Caco-2 (cell line): ENCODE measurements around the gene CAPZB. TPM values are rescaled to one million over a fixed set of nuclear protein-coding genes. Genes with fewer than 3 reads are reported as not detected.

Experiments
- BruUV-seq: library from RNA; stranded (reverse); fragments of 400-500 nt; replicated peaks from 2 replicates; lab custom pipeline; 2021; lab: Mats Ljungman, UMichigan
- CTCF ChIA-PET: fragments of 300-600 bp; sonication (Branson Sonifier 250); formaldehyde crosslinking; loops from one replicate; lab custom pipeline; 2022; ENCODE audit warnings: antibody characterized with exemption; lab: Charles Lee
- POLR2A ChIA-PET: fragments of 300-600 bp; sonication (Branson Sonifier 250); formaldehyde crosslinking; loops from one replicate; lab custom pipeline; 2022; ENCODE audit warnings: antibody characterized with exemption; lab: Charles Lee
- DNase-seq, 2 experiments: peaks; one replicate each; pipeline versions ENCODE4 v3.0.0 to v3.0.0-alpha.2; 2020 to 2022
- H3K27me3 ChIP-seq: replicated peaks from 2 replicates; pipeline ENCODE4 v1.6.0; 2011; ENCODE audit warnings: low read length; ENCODE audit not compliant: control insufficient read depth, insufficient read depth
- H3K36me3 ChIP-seq: 2 replicates; pipeline ENCODE4 v1.5.1; 2011; ENCODE audit warnings: low read length; ENCODE audit not compliant: control insufficient read depth, insufficient read depth
- H3K4me1 ChIP-seq: fragments of 250-450 bp; sonication (Bioruptor Pico); 2 replicates; pipeline ENCODE4 v1.5.1; 2020; ENCODE audit warnings: mild to moderate bottlenecking
- H3K4me3 ChIP-seq: 2 replicates; pipeline ENCODE4 v1.5.1; 2011; ENCODE audit warnings: low read depth, mild to moderate bottlenecking, control low read depth, low read length
- H3K9me3 ChIP-seq: fragments of 250-450 bp; sonication (Bioruptor Pico); 2 replicates; pipeline ENCODE4 v1.5.1; 2020; ENCODE audit warnings: mild to moderate bottlenecking, moderate library complexity
- H3K27ac Mint-ChIP-seq: one replicate; pipeline ENCODE4 v1.8.0; 2022; ENCODE audit warnings: mixed read lengths; ENCODE audit not compliant: unreplicated experiment
- H3K27me3 Mint-ChIP-seq: one replicate; pipeline ENCODE4 v1.8.0; 2022; ENCODE audit warnings: mixed read lengths; ENCODE audit not compliant: insufficient read depth, unreplicated experiment
- H3K36me3 Mint-ChIP-seq: one replicate; pipeline ENCODE4 v1.8.0; 2022; ENCODE audit warnings: mild to moderate bottlenecking, mixed read lengths; ENCODE audit not compliant: insufficient read depth, unreplicated experiment
- H3K4me1 Mint-ChIP-seq: one replicate; pipeline ENCODE4 v1.8.0; 2022; ENCODE audit warnings: low read depth, mixed read lengths; ENCODE audit not compliant: unreplicated experiment
- H3K4me3 Mint-ChIP-seq: one replicate; pipeline ENCODE4 v1.8.0; 2022; ENCODE audit warnings: mild to moderate bottlenecking, moderate library complexity, mixed read lengths; ENCODE audit not compliant: unreplicated experiment
- H3K9me3 Mint-ChIP-seq: one replicate; pipeline ENCODE4 v1.8.0; 2022; ENCODE audit warnings: mixed read lengths; ENCODE audit not compliant: unreplicated experiment
- intact Hi-C: fragments of 100-400 bp; cut with micrococcal nuclease; formaldehyde crosslinking; loops from one replicate; pipeline ENCODE4 v1.10.0; 2022; ENCODE audit not compliant: unreplicated experiment
- total RNA-seq: library from RNA; stranded (reverse); gene quantifications from 2 replicates; pipeline ENCODE4 v1.2.3, GENCODE V29; 2022
- TF ChIP-seq, protein P1 (sequence below), 2 experiments: fragments of 200-600 bp in 1 of 2; IDR thresholded peaks; 1 replicate in 1 of 2; 2 replicates in 1 of 2; pipeline versions ENCODE4 v1.5.1 to v1.8.0; 2011 to 2022; ENCODE audit warnings: antibody characterized with exemption in 1 of 2, control low read depth in 1 of 2, inconsistent platforms in 1 of 2, low read depth in 1 of 2, low read length in 1 of 2, mild to moderate bottlenecking in 1 of 2, moderate library complexity in 1 of 2; ENCODE audit not compliant: insufficient read depth in 1 of 2, severe bottlenecking in 1 of 2, unreplicated experiment in 1 of 2

Gene CAPZB
- total RNA-seq, 1 experiment from 2014 or later, result 205 TPM

DNA sequence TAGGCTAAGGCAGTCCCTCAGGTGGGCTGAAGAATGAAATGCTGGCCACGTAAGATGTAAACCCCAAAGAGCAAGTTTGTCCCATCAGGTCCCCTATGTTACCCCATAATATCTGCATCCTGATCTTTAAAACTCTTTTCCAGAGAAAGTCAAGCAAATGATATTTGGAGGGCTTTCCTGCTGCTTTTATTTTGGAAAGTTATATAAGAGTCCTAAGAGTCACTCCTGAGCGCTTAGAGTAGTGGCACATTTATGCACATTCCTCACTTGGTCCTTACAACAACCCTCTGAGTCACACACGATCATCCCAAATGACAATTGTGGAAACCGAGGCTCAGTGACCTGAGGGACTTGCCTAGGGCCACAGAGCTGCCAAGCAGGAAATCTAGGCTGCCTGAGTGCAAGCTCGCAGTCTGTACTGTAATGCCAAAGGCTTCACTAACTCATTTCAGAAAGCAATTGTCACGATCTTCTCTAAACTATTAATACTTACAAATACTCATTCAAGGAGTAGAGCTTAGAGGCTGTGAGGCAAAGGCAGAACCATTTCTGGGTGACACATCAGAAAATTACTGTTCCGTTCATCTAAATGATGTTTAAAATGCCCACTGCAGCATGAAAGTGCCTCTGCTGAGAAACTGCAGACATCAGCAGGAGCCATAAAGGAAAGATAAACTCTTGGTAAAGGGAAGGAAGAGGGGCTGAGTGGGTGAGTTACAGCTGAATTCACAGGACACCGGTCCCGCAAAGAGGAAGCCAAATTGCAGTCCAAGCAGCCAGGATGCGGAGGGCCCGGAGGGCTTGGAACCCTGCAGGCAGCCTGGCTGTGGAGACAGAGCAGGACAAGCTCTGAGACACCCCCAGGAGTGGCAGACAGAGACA is 30.8 kb downstream of the CAPZB start:
- no peaks in the 10 kb centered on the region for H3K4me1 ChIP-seq
- H3K36me3 Mint-ChIP-seq, result peaks cover 14% of the 10 kb centered on the region
- TF ChIP-seq, protein P1, sequence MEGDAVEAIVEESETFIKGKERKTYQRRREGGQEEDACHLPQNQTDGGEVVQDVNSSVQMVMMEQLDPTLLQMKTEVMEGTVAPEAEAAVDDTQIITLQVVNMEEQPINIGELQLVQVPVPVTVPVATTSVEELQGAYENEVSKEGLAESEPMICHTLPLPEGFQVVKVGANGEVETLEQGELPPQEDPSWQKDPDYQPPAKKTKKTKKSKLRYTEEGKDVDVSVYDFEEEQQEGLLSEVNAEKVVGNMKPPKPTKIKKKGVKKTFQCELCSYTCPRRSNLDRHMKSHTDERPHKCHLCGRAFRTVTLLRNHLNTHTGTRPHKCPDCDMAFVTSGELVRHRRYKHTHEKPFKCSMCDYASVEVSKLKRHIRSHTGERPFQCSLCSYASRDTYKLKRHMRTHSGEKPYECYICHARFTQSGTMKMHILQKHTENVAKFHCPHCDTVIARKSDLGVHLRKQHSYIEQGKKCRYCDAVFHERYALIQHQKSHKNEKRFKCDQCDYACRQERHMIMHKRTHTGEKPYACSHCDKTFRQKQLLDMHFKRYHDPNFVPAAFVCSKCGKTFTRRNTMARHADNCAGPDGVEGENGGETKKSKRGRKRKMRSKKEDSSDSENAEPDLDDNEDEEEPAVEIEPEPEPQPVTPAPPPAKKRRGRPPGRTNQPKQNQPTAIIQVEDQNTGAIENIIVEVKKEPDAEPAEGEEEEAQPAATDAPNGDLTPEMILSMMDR (IDR thresholded peaks at IDR 0.05; ENCODE audit: insufficient read depth in 1 of 2, low read depth in 1 of 2, low read length in 1 of 2, severe bottlenecking in 1 of 2, unreplicated experiment in 1 of 2), result no peak
- H3K4me3 Mint-ChIP-seq, result no peak overlapping the region
- peaks cover 9% of the 10 kb centered on the region for H3K4me1 Mint-ChIP-seq
- H3K4me3 ChIP-seq, result no peak overlapping the region
- H3K27me3 Mint-ChIP-seq, result no peaks in the 10 kb centered on the region
- H3K27ac Mint-ChIP-seq, result no peak overlapping the region
- ChIA-PET CTCF (no interaction called here), POLR2A (no interaction called here)
- H3K9me3 Mint-ChIP-seq, result no peaks in the 10 kb centered on the region
- no peaks in the 10 kb centered on the region for H3K36me3 ChIP-seq
- intact Hi-C loops, result no loop called here
- no peak for DNase-seq
- BruUV-seq, result no TSS peak
- H3K27me3 ChIP-seq, result no peaks in the 10 kb centered on the region
- no peaks in the 10 kb centered on the region for H3K9me3 ChIP-seq

DNA sequence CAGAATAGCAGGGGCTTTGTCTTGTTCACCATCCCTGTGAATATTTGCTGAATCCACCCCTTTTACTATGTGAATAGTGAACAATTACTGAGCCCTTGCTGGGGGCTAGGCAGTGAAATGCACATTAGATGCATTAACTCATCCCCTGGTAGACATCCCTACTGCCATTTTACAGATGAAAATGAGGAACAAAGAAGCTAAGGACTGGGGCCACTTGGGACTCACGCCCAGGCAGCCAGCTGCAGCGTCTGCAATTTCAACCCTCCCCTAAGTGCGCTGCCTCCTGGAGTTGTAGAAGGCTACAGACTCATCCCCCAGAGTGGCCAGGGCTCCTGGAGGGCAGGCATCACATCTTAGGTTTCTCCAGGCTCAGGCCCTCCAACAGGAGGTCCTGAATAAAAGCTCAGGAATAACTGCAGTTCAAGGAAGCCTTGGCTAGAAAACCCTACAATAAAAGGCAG is 31.6 kb downstream of the CAPZB start:
- no peaks in the 10 kb centered on the region for H3K36me3 ChIP-seq
- ChIA-PET POLR2A (no interaction called here), CTCF (no interaction called here)
- no peaks in the 10 kb centered on the region for H3K9me3 ChIP-seq
- intact Hi-C loops, result no loop called here
- Mint-ChIP-seq H3K27ac (peak overlapping the region; percentile 68), H3K4me1 (peaks cover 15% of the 10 kb centered on the region), H3K27me3 (no peaks in the 10 kb centered on the region), H3K4me3 (peak overlapping the region; percentile 15), H3K36me3 (peaks cover 20% of the 10 kb centered on the region), H3K9me3 (no peaks in the 10 kb centered on the region)
- no peaks in the 10 kb centered on the region for H3K4me1 ChIP-seq
- DNase-seq, result no peak
- no peak overlapping the region for H3K4me3 ChIP-seq
- TF ChIP-seq, protein P1 (IDR thresholded peaks at IDR 0.05; ENCODE audit: insufficient read depth in 1 of 2, low read depth in 1 of 2, low read length in 1 of 2, severe bottlenecking in 1 of 2, unreplicated experiment in 1 of 2), result no peak
- no TSS peak for BruUV-seq
- H3K27me3 ChIP-seq, result no peaks in the 10 kb centered on the region

DNA sequence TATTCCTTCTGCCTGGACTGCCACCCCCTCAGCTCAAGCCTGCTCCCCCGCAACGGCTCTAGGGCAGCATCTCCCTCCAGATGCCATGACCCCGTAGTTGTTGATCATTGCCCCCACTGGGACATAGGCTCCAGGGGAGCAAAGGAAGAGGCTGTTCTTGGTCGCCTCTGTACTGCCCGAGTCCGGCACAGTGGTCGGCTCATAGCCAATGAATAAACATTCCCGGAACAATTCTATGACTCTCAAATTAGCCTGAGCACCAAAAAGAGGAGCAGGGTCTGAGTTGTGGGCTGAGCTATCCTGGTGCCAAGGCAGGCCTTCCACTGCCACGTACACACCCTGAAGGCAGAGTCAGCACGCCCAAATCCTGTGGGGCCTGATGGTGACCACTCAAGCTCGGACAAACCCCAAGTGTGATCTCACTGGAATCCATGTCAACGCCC is 33.1 kb downstream of the CAPZB start:
- H3K4me3 Mint-ChIP-seq, result no peak overlapping the region
- TF ChIP-seq, protein P1 (IDR thresholded peaks at IDR 0.05; ENCODE audit: insufficient read depth in 1 of 2, low read depth in 1 of 2, low read length in 1 of 2, severe bottlenecking in 1 of 2, unreplicated experiment in 1 of 2), result no peak
- CTCF ChIA-PET, result no interaction called here
- H3K36me3 Mint-ChIP-seq, result peaks cover 17% of the 10 kb centered on the region
- no peak overlapping the region for H3K27ac Mint-ChIP-seq
- H3K27me3 Mint-ChIP-seq, result no peaks in the 10 kb centered on the region
- no TSS peak for BruUV-seq
- no peaks in the 10 kb centered on the region for H3K36me3 ChIP-seq
- intact Hi-C loops, result no loop called here
- peaks cover 10% of the 10 kb centered on the region for H3K4me1 Mint-ChIP-seq
- no peaks in the 10 kb centered on the region for H3K9me3 ChIP-seq
- H3K9me3 Mint-ChIP-seq, result no peaks in the 10 kb centered on the region
- no peaks in the 10 kb centered on the region for H3K4me1 ChIP-seq
- DNase-seq, result no peak
- H3K4me3 ChIP-seq, result no peak overlapping the region
- POLR2A ChIA-PET, result no interaction called here
- H3K27me3 ChIP-seq, result no peaks in the 10 kb centered on the region
